ENCODE data around the gene ZNF280C.
"Not testable (repeated sequence)": the region's sequence is repeated elsewhere in the genome, so short reads cannot be mapped to it uniquely, and the experiment has no call there.

The ZNF280C gene

GRCh38 chrX:130261296-130261893 lies 7.3 kb downstream of the ZNF280C start:
- in situ Hi-C loops (cut with MboI; ENCODE audit: low sequenced_read_pairs) = no loop called here

DNA sequence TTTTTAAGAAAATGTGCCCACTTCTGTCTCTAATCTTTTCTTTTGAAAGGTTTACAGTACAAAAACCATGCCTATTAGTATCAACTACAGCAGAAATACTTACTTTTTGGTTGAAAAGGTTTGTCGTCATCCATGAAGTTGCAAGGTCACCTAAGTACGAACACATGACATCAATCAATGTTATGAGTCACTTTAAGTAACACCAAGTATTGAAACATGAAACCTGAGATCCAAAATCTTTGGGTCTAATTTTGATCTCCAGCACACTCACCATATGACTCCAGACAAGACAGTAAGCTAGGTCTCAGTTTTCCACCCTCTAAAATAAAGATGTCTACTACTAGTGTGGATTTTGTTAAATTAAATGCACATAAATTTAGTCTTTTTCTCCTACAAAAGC lies 8.4 kb downstream of the ZNF280C start:
- in situ Hi-C loops (cut with MboI; ENCODE audit: low sequenced_read_pairs) = no loop called here

- in situ Hi-C loops (cut with MboI; ENCODE audit: low sequenced_read_pairs) = no loop called here
Measured at GRCh38 chrX:130253916-130254315, 14.8 kb downstream of the ZNF280C start.

DNA sequence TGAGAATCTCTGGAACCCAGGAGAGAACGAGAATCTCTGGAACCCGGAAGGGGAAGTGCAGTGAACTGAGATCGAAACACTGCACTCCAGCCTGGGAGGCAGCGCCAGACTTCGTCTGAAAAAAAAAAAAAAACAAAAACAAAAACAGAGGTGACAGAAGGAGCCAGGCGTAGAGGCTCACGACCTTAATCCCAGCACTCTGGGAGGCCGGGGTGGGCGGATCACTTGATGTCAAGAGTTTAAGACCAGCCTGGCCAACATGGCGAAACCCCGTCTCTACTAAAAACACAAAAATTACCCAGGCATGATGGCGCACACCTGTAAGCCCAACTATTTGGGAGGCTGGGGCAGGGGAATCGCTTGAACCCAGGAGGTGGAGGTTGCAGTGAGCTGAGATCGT lies 17.0 kb downstream of the ZNF280C start:
- in situ Hi-C loops (cut with MboI; ENCODE audit: low sequenced_read_pairs) = no loop called here

DNA sequence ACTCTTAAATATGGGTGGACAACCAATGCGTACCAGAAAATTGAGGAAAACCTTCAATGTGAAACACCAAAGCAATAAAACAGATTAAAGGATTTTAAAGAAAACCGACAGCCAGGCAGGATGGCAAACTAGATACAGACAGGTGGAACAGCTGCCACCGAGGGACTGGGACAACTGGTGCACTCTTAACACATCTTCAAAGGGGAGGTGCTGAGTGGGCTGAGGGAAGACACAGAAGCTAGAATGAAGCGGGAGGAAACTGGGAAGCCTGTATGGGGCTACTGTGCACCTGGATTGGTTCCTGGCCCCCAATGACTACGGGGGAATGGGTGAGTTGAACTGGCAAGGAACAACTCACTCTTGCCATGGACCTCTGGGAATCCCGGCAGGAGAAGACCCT lies 20.7 kb downstream of the ZNF280C start:
- in situ Hi-C loops (cut with MboI; ENCODE audit: low sequenced_read_pairs) = no loop called here

GRCh38 chrX:130246084-130246483 lies 22.6 kb downstream of the ZNF280C start:
- in situ Hi-C loops (cut with MboI; ENCODE audit: low sequenced_read_pairs) = no loop called here

DNA sequence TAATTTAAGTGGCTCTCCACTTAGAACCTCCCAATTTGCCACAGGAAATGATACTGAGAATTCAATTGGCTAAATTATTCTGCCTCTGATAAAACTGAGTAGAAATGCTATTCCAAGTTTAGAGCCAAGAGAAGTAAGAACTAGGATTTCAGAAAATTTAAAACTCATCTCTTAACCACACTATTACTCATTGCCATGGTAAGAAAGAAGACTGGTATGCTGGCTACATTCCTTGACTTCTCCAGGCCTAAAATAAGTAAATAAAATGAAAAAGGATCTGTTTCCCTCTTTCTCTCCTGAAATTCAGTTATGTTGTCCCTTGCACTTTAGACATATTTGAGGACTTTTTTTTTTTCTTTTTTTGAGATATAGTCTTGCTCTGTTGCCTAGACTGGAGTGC lies 23.3 kb downstream of the ZNF280C start:
- in situ Hi-C loops (cut with MboI; ENCODE audit: low sequenced_read_pairs) = no loop called here

DNA sequence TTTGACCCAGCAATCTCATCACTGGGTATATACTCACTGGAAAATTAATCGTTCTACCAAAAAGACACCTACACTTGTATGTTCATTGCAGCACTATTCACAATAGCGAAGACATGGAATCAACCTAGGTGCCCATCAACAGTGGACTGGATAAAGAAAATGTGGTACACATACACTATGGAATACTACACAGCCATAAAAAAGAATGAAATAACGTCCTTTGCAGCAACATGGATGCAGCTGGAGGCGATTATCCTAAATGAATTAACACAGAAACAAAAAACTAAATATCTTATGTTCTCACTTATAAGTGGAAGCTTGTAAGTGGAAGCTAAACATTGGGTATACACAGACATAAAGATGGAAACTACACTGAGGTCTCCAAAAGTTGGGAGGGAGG lies 37.5 kb downstream of the ZNF280C start:
- in situ Hi-C loops (cut with MboI; ENCODE audit: low sequenced_read_pairs) = not testable (repeated sequence)

GRCh38 chrX:130228871-130229270 lies 39.8 kb downstream of the ZNF280C start:
- in situ Hi-C loops (cut with MboI; ENCODE audit: low sequenced_read_pairs) = no loop called here

DNA sequence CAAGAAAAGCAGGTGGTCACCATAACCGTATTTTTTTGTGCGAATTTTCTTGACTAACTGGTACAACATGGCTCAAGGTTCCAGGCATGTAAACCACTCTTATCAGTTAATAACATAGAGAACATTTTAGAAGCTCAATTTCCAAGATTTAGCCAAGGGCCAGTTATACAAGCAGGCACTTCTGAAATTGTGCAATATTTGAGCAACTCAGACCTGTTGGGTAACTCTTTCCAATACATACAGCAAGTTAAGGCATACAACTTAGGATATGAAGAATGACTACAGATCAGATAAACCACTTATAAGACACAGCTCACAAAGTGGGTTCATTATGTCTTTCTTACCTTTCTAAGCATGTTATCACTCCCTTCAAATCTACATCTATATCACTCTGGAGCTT lies 43.9 kb downstream of the ZNF280C start:
- in situ Hi-C loops (cut with MboI; ENCODE audit: low sequenced_read_pairs) = no loop called here

- in situ Hi-C loops (cut with MboI; ENCODE audit: low sequenced_read_pairs) = no loop called here
Measured at GRCh38 chrX:130216320-130216719, 52.4 kb downstream of the ZNF280C start.

- in situ Hi-C loops (cut with MboI; ENCODE audit: low sequenced_read_pairs) = no loop called here
Measured at GRCh38 chrX:130213376-130213775, 55.3 kb downstream of the ZNF280C start.

DNA sequence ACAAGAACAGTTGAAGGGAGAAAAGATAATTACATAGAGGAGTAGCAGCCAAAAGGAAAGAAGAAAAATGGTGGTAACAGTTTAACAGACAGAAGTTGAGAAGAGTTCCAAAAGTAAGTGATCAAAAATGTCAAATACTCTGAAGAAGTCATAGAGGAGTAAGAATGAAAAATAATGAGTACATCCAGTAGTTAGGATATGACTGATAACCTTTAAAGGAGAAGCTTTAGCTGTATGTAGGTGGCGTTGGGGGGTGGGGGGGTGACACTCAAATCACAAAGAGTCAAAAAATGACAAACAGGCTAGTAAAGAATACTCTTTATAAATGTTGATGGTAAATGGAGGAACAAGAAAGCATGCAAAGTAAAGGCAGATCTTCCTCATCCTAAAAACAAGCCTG lies 56.3 kb downstream of the ZNF280C start:
- in situ Hi-C loops (cut with MboI; ENCODE audit: low sequenced_read_pairs) = no loop called here

DNA sequence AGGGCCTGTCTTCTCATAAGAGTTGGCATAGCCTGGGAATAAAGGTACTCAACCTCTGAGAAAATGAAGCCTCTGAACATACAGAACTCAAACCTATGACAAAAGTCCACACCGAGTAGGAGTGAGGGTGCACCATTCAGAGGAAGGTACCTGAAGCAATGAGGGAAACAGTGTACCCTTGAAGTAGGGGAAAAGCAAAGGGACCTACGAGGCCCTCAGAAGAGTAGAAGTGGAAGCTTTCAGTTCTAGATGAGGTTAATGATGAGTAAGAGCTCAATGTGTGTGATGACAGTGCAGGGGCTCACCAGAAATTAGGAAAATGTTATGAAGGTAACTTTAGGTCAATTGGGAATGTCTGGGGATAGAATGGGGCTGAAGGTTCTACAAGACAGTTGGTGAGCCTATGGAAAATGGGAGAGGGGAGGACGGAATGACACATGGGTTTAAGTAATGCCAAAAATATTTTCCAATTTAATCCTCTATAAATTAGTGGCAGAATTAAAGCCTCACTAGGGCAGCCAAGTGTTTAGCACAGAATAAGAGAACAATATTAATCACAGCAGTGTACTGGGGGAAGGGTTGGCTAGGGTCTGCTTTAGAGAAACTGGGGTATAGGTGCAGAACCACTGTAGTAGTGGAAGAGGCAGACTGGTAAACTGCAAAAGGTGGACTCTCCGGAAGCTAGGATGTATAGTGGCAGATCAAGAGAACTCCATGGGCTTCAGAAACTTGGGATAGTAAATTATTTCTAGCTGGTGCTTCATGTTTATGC lies 57.1 kb downstream of the ZNF280C start:
- in situ Hi-C loops (cut with MboI; ENCODE audit: low sequenced_read_pairs) = no loop called here

DNA sequence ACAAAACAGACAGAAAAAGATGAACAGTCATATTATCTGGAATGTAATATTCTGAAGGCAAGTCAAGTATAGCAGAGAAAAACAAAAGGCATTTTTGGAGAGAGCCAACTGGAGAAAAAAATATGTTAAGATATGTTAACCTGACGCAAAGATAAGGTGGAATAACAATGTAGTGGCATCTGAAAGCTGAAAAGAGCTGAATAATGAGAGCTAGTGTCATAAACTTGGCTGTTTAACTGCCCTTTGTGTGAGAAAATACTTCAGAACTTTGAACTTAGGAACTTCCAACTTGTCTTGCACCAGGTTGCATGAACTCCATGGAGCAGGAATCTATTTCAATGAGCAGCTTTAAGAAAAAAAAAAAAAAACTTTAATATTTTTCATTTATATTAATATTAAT lies 64.1 kb downstream of the ZNF280C start:
- in situ Hi-C loops (cut with MboI; ENCODE audit: low sequenced_read_pairs) = no loop called here

GRCh38 chrX:130197464-130197863 lies 71.2 kb downstream of the ZNF280C start:
- in situ Hi-C loops (cut with MboI; ENCODE audit: low sequenced_read_pairs) = no loop called here

DNA sequence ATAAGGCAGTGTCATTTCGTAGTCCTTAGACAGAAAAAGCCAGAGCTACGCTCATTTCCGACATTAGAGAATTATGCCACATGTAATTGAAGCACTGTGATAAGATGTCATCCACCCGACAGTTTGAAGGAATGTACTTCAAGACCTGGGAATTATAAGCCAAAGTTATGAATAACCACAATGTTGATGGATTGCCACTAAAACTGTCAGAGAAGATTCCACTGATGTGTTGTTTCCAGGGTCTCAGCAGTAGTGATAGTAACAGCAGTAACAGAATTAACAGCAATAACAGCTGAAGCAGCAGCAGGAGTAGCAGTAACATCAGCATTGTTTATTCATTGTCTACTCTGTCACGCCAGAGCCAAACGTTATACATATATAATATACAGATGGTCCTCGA lies 72.2 kb downstream of the ZNF280C start:
- in situ Hi-C loops (cut with MboI; ENCODE audit: low sequenced_read_pairs) = no loop called here

DNA sequence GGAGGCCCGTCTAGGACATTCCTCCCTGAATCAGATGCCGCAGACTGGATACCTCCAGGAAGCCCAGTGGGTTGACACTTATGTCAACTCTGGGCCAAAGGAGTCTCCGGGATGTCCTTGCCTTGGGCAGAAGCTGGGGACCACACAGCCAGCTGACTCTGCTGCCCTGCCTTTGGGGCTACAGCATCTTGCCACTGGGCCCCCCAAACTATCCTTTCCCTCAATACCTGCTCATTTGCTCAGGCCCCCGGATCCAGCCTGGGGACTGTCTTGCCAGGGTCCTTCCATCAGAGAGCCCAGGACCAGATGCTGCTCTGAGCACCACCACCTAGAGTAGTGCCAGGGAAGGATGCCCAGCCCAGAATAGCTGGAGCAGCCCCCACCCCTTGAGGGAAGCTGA lies 77.9 kb downstream of the ZNF280C start:
- in situ Hi-C loops (cut with MboI; ENCODE audit: low sequenced_read_pairs) = no loop called here

GRCh38 chrX:130186651-130187050 lies 82.0 kb downstream of the ZNF280C start:
- in situ Hi-C loops (cut with MboI; ENCODE audit: low sequenced_read_pairs) = no loop called here

GRCh38 chrX:130184857-130185256 lies 83.8 kb downstream of the ZNF280C start:
- in situ Hi-C loops (cut with MboI; ENCODE audit: low sequenced_read_pairs) = no loop called here

DNA sequence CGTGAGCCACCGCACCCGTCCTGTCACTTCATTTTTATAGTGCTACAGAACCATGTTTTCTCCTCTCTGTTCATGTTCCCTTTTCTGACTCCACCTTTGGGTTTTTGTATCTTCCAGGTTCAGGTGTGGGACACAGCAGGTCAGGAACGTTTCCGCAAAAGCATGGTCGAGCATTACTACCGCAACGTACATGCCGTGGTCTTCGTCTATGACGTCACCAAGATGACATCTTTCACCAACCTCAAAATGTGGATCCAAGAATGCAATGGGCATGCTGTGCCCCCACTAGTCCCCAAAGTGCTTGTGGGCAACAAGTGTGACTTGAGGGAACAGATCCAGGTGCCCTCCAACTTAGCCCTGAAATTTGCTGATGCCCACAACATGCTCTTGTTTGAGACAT lies 84.5 kb downstream of the ZNF280C start:
- in situ Hi-C loops (cut with MboI; ENCODE audit: low sequenced_read_pairs) = no loop called here

- in situ Hi-C loops (cut with MboI; ENCODE audit: low sequenced_read_pairs) = no loop called here
Measured at GRCh38 chrX:130179579-130180215, 89.0 kb downstream of the ZNF280C start.
